Measurements from ENCODE around the gene ARAP1. TPM values are rescaled to one million over a fixed set of nuclear protein-coding genes. Genes with fewer than 3 reads are reported as not detected.
A peak's percentile ranks its signal among the peaks of the same experiment; 100 is the strongest.

Gene ARAP1
- total RNA-seq, 1 experiment from 2014 or later = 76.1 TPM

DNA sequence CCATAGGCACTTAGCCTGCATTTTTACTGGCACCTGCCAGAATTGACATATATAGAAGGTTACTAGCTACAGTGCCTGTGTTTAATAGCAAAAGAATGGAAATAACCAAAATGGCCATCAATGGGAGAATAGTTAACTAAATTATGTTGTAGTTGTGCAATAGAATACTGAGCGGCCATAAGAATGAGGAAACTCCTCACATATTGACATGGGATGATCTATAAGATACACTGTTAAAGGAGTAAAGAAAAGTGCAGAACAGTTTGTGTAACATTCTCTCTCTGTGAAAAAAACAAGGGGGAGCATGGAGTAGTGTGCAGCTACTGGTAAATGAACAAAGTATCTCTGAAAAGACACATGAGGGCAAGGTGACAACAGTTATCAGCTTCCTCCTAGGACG is 21.5 kb downstream of the ARAP1 start:
- Histone ChIP-seq H3K4me3 (ENCODE audit: low read length) (no peak overlapping the region), H3K4me1 (ENCODE audit: low read length) (peaks cover 32% of the 10 kb centered on the region), H3K9me2 (replicated peaks; ENCODE audit: insufficient read depth, low read length) (no peaks in the 10 kb centered on the region), H4K20me1 (ENCODE audit: insufficient read depth, low read depth, low read length) (peaks cover 5% of the 10 kb centered on the region; the same call in 1 of the 2 replicates), H3K4me2 (ENCODE audit: low read depth, low read length, poor library complexity, severe bottlenecking) (no peak overlapping the region), H3K27ac (ENCODE audit: low read length) (peak overlapping the region; percentile 24; the same call in 1 of the 2 replicates), H3K36me3 (ENCODE audit: insufficient read depth, low read length) (peaks cover 22% of the 10 kb centered on the region), H3K9me3 (ENCODE audit: low read length) (no peaks in the 10 kb centered on the region; the same call in 1 of the 2 replicates), H3K79me2 (ENCODE audit: low read length) (peaks cover 90% of the 10 kb centered on the region), H3K9ac (ENCODE audit: low read length) (no peak overlapping the region), H3K27me3 (ENCODE audit: low read length) (no peaks in the 10 kb centered on the region), H2AFZ (ENCODE audit: low read length) (no peak overlapping the region)
- DNase-seq = no peak

DNA sequence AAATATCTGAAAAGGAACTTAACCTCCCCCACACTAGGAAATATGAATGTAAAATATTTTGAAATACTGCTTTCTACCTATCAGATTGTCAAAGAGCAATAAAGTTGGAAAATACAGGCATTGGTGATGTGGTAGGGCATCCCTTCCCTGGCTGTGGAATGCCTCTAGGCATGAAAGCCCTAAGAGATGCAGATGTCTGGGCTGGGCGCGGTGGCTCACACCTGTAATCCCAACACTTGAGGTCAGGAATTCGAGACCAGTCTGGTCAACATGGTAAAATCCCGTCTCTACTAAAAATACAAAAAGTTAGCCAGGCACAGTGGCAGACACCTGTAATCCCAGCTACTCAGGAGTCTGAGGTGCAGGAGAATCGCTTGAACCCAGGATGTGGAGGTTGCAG is 22.0 kb downstream of the ARAP1 start:
- H3K27ac ChIP-seq (ENCODE audit: low read length) = peak overlapping the region; percentile 67
- peaks cover 22% of the 10 kb centered on the region for H3K36me3 ChIP-seq (ENCODE audit: insufficient read depth, low read length)
- peaks cover 37% of the 10 kb centered on the region for H3K4me1 ChIP-seq (ENCODE audit: low read length)
- H3K4me2 ChIP-seq (ENCODE audit: low read depth, low read length, poor library complexity, severe bottlenecking) = peak overlapping the region; percentile 35
- H3K9me3 ChIP-seq (ENCODE audit: low read length) = no peaks in the 10 kb centered on the region; the same call in 1 of the 2 replicates
- no peak overlapping the region for H3K4me3 ChIP-seq (ENCODE audit: low read length)
- no peak for DNase-seq
- peak overlapping the region; percentile 7; the same call in 1 of the 2 replicates for H3K9ac ChIP-seq (ENCODE audit: low read length)
- H2AFZ ChIP-seq (ENCODE audit: low read length) = no peak overlapping the region
- peaks cover 9% of the 10 kb centered on the region for H4K20me1 ChIP-seq (ENCODE audit: insufficient read depth, low read depth, low read length)
- H3K9me2 ChIP-seq (replicated peaks; ENCODE audit: insufficient read depth, low read length) = no peaks in the 10 kb centered on the region
- no peaks in the 10 kb centered on the region for H3K27me3 ChIP-seq (ENCODE audit: low read length)
- H3K79me2 ChIP-seq (ENCODE audit: low read length) = peaks cover 90% of the 10 kb centered on the region

DNA sequence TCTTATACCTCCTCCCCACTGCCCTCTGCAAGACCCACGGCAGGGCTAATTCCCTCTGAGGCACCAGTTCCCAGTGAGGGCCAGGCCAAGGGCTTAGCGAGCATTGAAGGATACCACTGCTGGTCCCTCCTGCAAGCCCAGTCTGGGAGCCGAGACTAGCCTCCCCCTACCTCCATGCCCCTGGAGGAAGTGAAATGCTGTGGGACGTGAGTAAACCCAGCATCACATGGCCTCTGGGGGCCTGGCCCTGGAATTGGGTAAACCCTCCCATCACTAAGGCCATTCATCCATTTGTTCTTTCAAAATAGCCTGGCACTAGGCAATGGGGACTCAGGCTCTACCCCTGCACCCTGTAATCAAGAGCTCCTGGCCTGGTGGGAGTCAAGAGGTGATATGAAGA is 24.7 kb downstream of the ARAP1 start:
- H3K9me3 ChIP-seq (ENCODE audit: low read length) = no peaks in the 10 kb centered on the region
- H3K27me3 ChIP-seq (ENCODE audit: low read length) = no peaks in the 10 kb centered on the region
- no peak overlapping the region for H3K9ac ChIP-seq (ENCODE audit: low read length)
- no peak for DNase-seq
- H2AFZ ChIP-seq (ENCODE audit: low read length) = no peak overlapping the region
- peak overlapping the region; percentile 42 for H3K27ac ChIP-seq (ENCODE audit: low read length)
- H3K36me3 ChIP-seq (ENCODE audit: insufficient read depth, low read length) = peaks cover 12% of the 10 kb centered on the region
- peaks cover 18% of the 10 kb centered on the region for H4K20me1 ChIP-seq (ENCODE audit: insufficient read depth, low read depth, low read length)
- no peak overlapping the region for H3K4me2 ChIP-seq (ENCODE audit: low read depth, low read length, poor library complexity, severe bottlenecking)
- no peaks in the 10 kb centered on the region for H3K9me2 ChIP-seq (replicated peaks; ENCODE audit: insufficient read depth, low read length)
- peaks cover 59% of the 10 kb centered on the region for H3K4me1 ChIP-seq (ENCODE audit: low read length)
- H3K4me3 ChIP-seq (ENCODE audit: low read length) = no peak overlapping the region
- peaks cover 88% of the 10 kb centered on the region for H3K79me2 ChIP-seq (ENCODE audit: low read length)

DNA sequence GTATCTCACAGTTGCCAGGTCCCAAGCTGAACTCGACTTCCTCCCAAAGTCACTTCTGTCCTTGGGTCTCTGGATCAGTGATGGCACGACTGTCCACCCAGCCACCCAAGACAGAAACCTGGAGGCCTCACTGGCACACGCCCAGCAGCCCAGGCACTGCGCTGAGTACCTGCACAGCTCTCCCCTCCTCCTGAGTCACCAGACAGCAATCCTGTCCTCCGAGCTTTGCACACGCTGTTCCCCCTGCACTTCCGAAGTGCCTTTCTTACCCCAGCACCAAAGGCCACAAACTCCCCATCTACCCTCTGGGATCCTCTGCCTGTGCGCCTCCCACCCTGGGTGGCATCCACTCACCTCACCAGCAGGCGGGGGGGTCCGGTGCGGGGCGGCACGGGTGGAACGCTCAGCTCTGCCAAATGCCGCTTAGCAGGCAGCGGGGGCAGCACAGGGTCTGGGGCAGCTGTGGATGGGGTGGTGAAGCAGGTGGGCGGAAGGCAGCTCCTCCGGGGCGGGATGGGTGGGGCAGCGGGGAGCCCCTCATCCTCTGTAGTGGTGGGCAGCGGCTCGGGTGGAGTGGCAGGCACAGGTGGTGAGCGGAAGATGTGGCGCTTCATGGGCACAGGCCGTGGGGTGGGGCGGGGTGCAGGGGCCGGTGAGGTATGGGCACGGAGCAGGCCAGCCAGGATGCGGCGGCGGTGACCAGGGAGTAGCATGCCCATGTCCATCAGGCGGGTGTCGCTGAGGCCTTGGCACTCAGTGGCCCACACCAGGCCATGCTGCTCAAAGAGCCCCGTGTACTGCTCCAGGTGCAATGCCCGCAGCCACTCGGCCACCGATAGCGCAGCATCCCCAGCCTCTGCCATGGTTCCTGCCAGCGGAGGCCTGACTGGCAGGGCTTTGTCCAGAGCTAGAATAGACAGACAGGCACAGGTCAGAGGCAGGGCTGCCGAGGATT is 25.7 kb downstream of the ARAP1 start:
- H3K4me3 ChIP-seq (ENCODE audit: low read length) = no peak overlapping the region
- H3K27ac ChIP-seq (ENCODE audit: low read length) = no peak overlapping the region
- no peaks in the 10 kb centered on the region for H3K27me3 ChIP-seq (ENCODE audit: low read length)
- H2AFZ ChIP-seq (ENCODE audit: low read length) = no peak overlapping the region
- no peaks in the 10 kb centered on the region for H3K9me2 ChIP-seq (replicated peaks; ENCODE audit: insufficient read depth, low read length)
- no peak for DNase-seq
- no peak overlapping the region for H3K4me2 ChIP-seq (ENCODE audit: low read depth, low read length, poor library complexity, severe bottlenecking)
- no peaks in the 10 kb centered on the region for H3K9me3 ChIP-seq (ENCODE audit: low read length)
- peaks cover 2% of the 10 kb centered on the region; the same call in 1 of the 2 replicates for H3K36me3 ChIP-seq (ENCODE audit: insufficient read depth, low read length)
- peaks cover 67% of the 10 kb centered on the region for H3K4me1 ChIP-seq (ENCODE audit: low read length)
- H4K20me1 ChIP-seq (ENCODE audit: insufficient read depth, low read depth, low read length) = peaks cover 22% of the 10 kb centered on the region
- H3K79me2 ChIP-seq (ENCODE audit: low read length) = peaks cover 91% of the 10 kb centered on the region
- H3K9ac ChIP-seq (ENCODE audit: low read length) = no peak overlapping the region

DNA sequence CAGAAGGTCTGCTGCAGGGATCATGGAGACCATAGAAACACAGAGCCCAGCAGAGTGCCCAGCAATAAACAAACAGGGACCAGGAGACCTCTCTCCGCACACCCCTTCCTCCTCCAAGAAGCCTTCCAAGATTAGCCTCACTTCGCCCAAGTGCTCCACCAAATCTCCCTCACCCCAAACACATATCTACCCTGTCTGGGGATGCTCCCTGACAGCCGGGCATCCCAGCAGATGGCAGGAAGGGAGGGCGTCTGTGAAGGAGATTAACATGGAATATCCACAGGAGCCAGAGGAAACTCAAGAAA is 26.5 kb downstream of the ARAP1 start:
- H3K9ac ChIP-seq (ENCODE audit: low read length) = no peak overlapping the region
- H3K9me2 ChIP-seq (replicated peaks; ENCODE audit: insufficient read depth, low read length) = no peaks in the 10 kb centered on the region
- peaks cover 91% of the 10 kb centered on the region for H3K79me2 ChIP-seq (ENCODE audit: low read length)
- H3K4me3 ChIP-seq (ENCODE audit: low read length) = no peak overlapping the region
- no peaks in the 10 kb centered on the region for H3K9me3 ChIP-seq (ENCODE audit: low read length)
- peaks cover 29% of the 10 kb centered on the region for H4K20me1 ChIP-seq (ENCODE audit: insufficient read depth, low read depth, low read length)
- no peak overlapping the region for H3K27ac ChIP-seq (ENCODE audit: low read length)
- no peak for DNase-seq
- H2AFZ ChIP-seq (ENCODE audit: low read length) = no peak overlapping the region
- no peak overlapping the region for H3K4me2 ChIP-seq (ENCODE audit: low read depth, low read length, poor library complexity, severe bottlenecking)
- no peaks in the 10 kb centered on the region for H3K27me3 ChIP-seq (ENCODE audit: low read length)
- H3K36me3 ChIP-seq (ENCODE audit: insufficient read depth, low read length) = no peaks in the 10 kb centered on the region
- peaks cover 74% of the 10 kb centered on the region for H3K4me1 ChIP-seq (ENCODE audit: low read length)

DNA sequence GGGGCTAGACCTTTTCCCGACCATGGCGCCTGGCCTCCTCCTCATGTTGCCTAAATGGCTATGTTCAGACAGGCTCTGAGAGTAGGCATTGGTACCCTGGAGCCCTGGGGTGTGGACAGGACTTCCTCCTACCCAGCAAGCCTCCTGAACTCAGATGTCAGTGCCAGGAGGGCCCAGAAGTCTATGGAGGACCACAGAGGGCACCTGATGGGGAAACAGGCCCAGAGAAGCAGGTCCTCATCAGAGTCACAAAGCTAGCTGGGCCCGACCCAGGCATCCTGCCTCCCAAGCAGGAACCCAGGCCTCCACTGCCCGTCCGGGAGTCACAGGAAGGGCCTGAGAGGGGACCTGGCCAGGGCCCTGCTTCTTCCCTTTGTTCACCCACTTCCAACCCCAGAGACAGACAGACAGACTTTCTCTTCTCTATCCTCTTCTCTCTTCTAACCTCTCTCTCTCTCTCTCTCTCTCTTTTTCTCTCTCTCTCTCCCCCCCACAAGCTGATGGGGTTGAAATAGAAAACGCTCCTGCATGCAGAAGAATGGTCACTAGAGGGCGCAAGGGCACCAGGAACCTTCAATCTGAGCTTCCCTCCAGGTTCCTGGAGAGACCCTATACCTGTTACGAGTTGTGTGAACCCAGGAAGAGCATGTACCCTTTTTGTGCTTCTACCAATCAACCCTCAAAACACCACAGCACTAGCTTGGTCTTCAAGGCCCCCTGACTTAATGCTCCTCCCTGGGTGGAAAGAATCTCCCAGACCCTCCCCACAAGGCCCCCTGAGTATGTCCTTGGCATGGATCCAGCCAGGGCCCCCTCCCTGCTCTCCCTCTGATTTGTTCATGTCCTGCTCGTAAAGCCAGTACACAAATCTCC is 27.1 kb downstream of the ARAP1 start:
- Histone ChIP-seq H3K27ac (ENCODE audit: low read length) (peak overlapping the region; percentile 31; the same call in 1 of the 2 replicates), H3K9me3 (ENCODE audit: low read length) (no peaks in the 10 kb centered on the region), H3K9ac (ENCODE audit: low read length) (no peak overlapping the region), H3K4me1 (ENCODE audit: low read length) (peaks cover 74% of the 10 kb centered on the region), H3K4me3 (ENCODE audit: low read length) (no peak overlapping the region), H3K9me2 (replicated peaks; ENCODE audit: insufficient read depth, low read length) (no peaks in the 10 kb centered on the region), H3K27me3 (ENCODE audit: low read length) (no peaks in the 10 kb centered on the region), H4K20me1 (ENCODE audit: insufficient read depth, low read depth, low read length) (peaks cover 34% of the 10 kb centered on the region), H3K79me2 (ENCODE audit: low read length) (peaks cover 91% of the 10 kb centered on the region), H2AFZ (ENCODE audit: low read length) (no peak overlapping the region), H3K4me2 (ENCODE audit: low read depth, low read length, poor library complexity, severe bottlenecking) (no peak overlapping the region), H3K36me3 (ENCODE audit: insufficient read depth, low read length) (no peaks in the 10 kb centered on the region)
- peak; percentile 95 for DNase-seq

DNA sequence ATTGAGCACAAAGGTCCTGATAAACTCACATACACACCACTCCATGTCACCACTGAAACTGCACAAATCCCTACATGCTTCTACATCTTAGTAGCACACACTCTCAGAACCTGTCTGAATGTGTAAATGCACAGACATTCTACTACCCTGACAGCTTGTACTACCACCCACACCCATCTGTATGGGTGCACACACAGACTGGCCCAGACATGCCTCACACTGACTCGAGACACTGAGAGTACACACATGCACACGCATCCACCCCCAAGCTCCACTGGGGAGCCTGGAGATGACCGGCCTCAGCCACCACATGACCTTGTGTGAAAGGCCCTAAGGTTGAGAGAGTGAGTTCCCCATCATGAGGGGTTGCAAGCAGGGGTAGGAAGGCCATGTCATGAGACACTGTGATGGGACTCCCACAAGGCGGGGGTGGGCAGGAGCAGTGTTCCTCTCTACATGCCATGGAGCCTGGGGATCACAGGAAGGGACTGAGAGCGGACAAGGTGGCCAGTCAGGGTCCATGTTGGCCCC is 28.1 kb downstream of the ARAP1 start:
- Histone ChIP-seq H3K9ac (ENCODE audit: low read length) (no peak overlapping the region), H3K4me1 (ENCODE audit: low read length) (peaks cover 74% of the 10 kb centered on the region), H3K9me2 (replicated peaks; ENCODE audit: insufficient read depth, low read length) (no peaks in the 10 kb centered on the region), H3K4me3 (ENCODE audit: low read length) (no peak overlapping the region), H3K79me2 (ENCODE audit: low read length) (peaks cover 91% of the 10 kb centered on the region), H2AFZ (ENCODE audit: low read length) (no peak overlapping the region), H3K27ac (ENCODE audit: low read length) (no peak overlapping the region), H3K4me2 (ENCODE audit: low read depth, low read length, poor library complexity, severe bottlenecking) (no peak overlapping the region), H3K27me3 (ENCODE audit: low read length) (no peaks in the 10 kb centered on the region), H3K9me3 (ENCODE audit: low read length) (no peaks in the 10 kb centered on the region), H4K20me1 (ENCODE audit: insufficient read depth, low read depth, low read length) (peaks cover 44% of the 10 kb centered on the region), H3K36me3 (ENCODE audit: insufficient read depth, low read length) (no peaks in the 10 kb centered on the region; the same call in 1 of the 2 replicates)
- DNase-seq = no peak

DNA sequence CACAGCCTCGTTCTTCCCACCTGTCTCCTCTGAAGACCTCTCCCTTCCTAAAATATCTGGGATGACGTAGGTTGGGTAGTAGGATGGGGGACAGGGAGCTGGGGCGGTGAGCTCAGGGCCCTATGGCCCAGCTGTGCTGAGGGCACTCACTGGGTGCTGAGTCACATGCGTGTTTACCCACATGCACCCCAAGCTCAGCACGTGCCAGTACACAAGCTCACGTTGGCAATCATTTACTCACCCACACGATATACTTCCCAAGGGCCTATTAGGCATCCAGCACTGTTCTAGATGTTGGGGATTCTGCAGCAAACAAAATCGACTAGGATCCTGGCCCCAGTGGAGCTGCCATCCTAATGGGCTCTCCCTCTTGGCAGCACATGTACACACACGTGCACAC is 28.7 kb downstream of the ARAP1 start:
- Histone ChIP-seq H3K9me2 (replicated peaks; ENCODE audit: insufficient read depth, low read length) (no peaks in the 10 kb centered on the region), H3K9me3 (ENCODE audit: low read length) (no peaks in the 10 kb centered on the region), H2AFZ (ENCODE audit: low read length) (no peak overlapping the region), H3K4me3 (ENCODE audit: low read length) (no peak overlapping the region), H3K79me2 (ENCODE audit: low read length) (peaks cover 91% of the 10 kb centered on the region), H3K4me2 (ENCODE audit: low read depth, low read length, poor library complexity, severe bottlenecking) (peak overlapping the region; percentile 95), H3K9ac (ENCODE audit: low read length) (no peak overlapping the region), H3K27ac (ENCODE audit: low read length) (no peak overlapping the region), H3K4me1 (ENCODE audit: low read length) (peaks cover 75% of the 10 kb centered on the region), H3K36me3 (ENCODE audit: insufficient read depth, low read length) (no peaks in the 10 kb centered on the region; the same call in 1 of the 2 replicates), H3K27me3 (ENCODE audit: low read length) (no peaks in the 10 kb centered on the region), H4K20me1 (ENCODE audit: insufficient read depth, low read depth, low read length) (peaks cover 50% of the 10 kb centered on the region)
- DNase-seq = no peak
